WTC11 (cell line): ENCODE data around the gene ABCD3. TPM values are rescaled to one million over a fixed set of nuclear protein-coding genes. Genes with fewer than 3 reads are reported as not detected.

ENCODE experiments used
- ATAC-seq: fragments of 200-7000 bp; cut with Tn5 transposase; 2 replicates; pipeline ENCODE4 v1.10.0; 2021; ENCODE audit warnings: mild to moderate bottlenecking, moderate library complexity
- CTCF ChIA-PET: fragments of 300-600 bp; sonication (Branson Sonifier 250); formaldehyde crosslinking; loops from one replicate; lab custom pipeline; 2021; ENCODE audit warnings: antibody characterized with exemption; lab: Charles Lee
- POLR2A ChIA-PET: fragments of 350-600 bp; sonication (Branson Sonifier 250); formaldehyde crosslinking; loops from one replicate; lab custom pipeline; 2021; ENCODE audit warnings: antibody characterized with exemption; lab: Charles Lee
- DNase-seq: peaks from one replicate; pipeline ENCODE4 v3.0.0; 2021; ENCODE audit warnings: low spot score
- H3K27ac Mint-ChIP-seq: 2 replicates; pipeline ENCODE4 v1.8.0; 2021; ENCODE audit warnings: mixed read lengths
- H3K27me3 Mint-ChIP-seq: 2 replicates; pipeline ENCODE4 v1.8.0; 2021; ENCODE audit warnings: low read depth, mild to moderate bottlenecking, moderate library complexity, mixed read lengths
- H3K36me3 Mint-ChIP-seq: 2 replicates; pipeline ENCODE4 v1.8.0; 2021; ENCODE audit warnings: mixed read lengths
- H3K4me1 Mint-ChIP-seq: 2 replicates; pipeline ENCODE4 v1.8.0; 2022; ENCODE audit warnings: mixed read lengths
- H3K4me3 Mint-ChIP-seq: 2 replicates; pipeline ENCODE4 v1.8.0; 2021; ENCODE audit warnings: mild to moderate bottlenecking, moderate library complexity, mixed read lengths
- H3K9me3 Mint-ChIP-seq: 2 replicates; pipeline ENCODE4 v1.8.0; 2021; ENCODE audit warnings: mixed read lengths
- AFF4 ChIP-seq: sonication (generic); formaldehyde crosslinking; IDR thresholded peaks from 2 replicates; pipeline ENCODE4 v1.8.1; 2023; ENCODE audit warnings: mild to moderate bottlenecking, missing genetic modification reagents, borderline replicate concordance
- AR ChIP-seq: fragments of 250-450 bp; sonication (Bioruptor Pico); IDR thresholded peaks from 2 replicates; pipeline ENCODE4 v1.9.0; 2021; ENCODE audit warnings: mild to moderate bottlenecking
- CBFB ChIP-seq: sonication (generic); formaldehyde crosslinking; IDR thresholded peaks from 2 replicates; pipeline ENCODE4 v1.8.1; 2022; ENCODE audit warnings: mild to moderate bottlenecking, low read depth, missing genetic modification reagents
- FOXK1 ChIP-seq: sonication (generic); formaldehyde crosslinking; IDR thresholded peaks from 2 replicates; pipeline ENCODE4 v1.8.0; 2022; ENCODE audit warnings: mild to moderate bottlenecking, moderate library complexity, missing genetic modification reagents
- MYBL2 ChIP-seq: sonication (generic); formaldehyde crosslinking; IDR thresholded peaks from 2 replicates; pipeline ENCODE4 v1.8.1; 2023; ENCODE audit warnings: mild to moderate bottlenecking, moderate library complexity, missing genetic modification reagents
- SOX15 ChIP-seq: fragments of 250-450 bp; sonication (Bioruptor Pico); IDR thresholded peaks from 2 replicates; pipeline ENCODE4 v1.9.0; 2021; ENCODE audit warnings: mild to moderate bottlenecking
- TEAD4 ChIP-seq: sonication (generic); formaldehyde crosslinking; IDR thresholded peaks from 2 replicates; pipeline ENCODE4 v1.8.0; 2022; ENCODE audit warnings: mild to moderate bottlenecking, missing genetic modification reagents
- ZNF138 ChIP-seq: sonication (generic); formaldehyde crosslinking; conservative IDR thresholded peaks from 2 replicates; pipeline ENCODE4 v1.8.1; 2022; ENCODE audit warnings: mild to moderate bottlenecking, moderate library complexity, missing genetic modification reagents
- ZNF416 ChIP-seq: fragments of 250-450 bp; sonication (Bioruptor Pico); IDR thresholded peaks from 2 replicates; pipeline ENCODE4 v1.9.0; 2021; ENCODE audit warnings: mild to moderate bottlenecking, inconsistent platforms
- ZNF512 ChIP-seq: sonication (generic); formaldehyde crosslinking; IDR thresholded peaks from 2 replicates; pipeline ENCODE4 v1.8.1; 2022; ENCODE audit warnings: missing genetic modification reagents, borderline replicate concordance
- ZNF671 ChIP-seq: fragments of 250-450 bp; sonication (Bioruptor Pico); IDR thresholded peaks from 2 replicates; pipeline ENCODE4 v1.8.0; 2021; ENCODE audit warnings: mild to moderate bottlenecking
- ZSCAN18 ChIP-seq: fragments of 250-450 bp; sonication (Bioruptor Pico); IDR thresholded peaks from 2 replicates; pipeline ENCODE4 v2.1.2; 2022; ENCODE audit warnings: mild to moderate bottlenecking, moderate library complexity
- total RNA-seq: library from RNA; stranded (reverse); gene quantifications from 3 replicates; pipeline ENCODE4 v1.2.3, GENCODE V29; 2021
- TF ChIP-seq, protein P1 (sequence below): fragments of 200-600 bp; IDR thresholded peaks from 2 replicates; pipeline ENCODE4 v1.8.0; 2022; ENCODE audit warnings: antibody characterized with exemption
- TF ChIP-seq, protein P2 (sequence below): sonication (generic); formaldehyde crosslinking; IDR thresholded peaks from 2 replicates; pipeline ENCODE4 v1.8.0; 2022; ENCODE audit warnings: mild to moderate bottlenecking, missing genetic modification reagents

ABCD3 gene
- total RNA-seq, 1 experiment from 2014 or later = 27.2 TPM

DNA sequence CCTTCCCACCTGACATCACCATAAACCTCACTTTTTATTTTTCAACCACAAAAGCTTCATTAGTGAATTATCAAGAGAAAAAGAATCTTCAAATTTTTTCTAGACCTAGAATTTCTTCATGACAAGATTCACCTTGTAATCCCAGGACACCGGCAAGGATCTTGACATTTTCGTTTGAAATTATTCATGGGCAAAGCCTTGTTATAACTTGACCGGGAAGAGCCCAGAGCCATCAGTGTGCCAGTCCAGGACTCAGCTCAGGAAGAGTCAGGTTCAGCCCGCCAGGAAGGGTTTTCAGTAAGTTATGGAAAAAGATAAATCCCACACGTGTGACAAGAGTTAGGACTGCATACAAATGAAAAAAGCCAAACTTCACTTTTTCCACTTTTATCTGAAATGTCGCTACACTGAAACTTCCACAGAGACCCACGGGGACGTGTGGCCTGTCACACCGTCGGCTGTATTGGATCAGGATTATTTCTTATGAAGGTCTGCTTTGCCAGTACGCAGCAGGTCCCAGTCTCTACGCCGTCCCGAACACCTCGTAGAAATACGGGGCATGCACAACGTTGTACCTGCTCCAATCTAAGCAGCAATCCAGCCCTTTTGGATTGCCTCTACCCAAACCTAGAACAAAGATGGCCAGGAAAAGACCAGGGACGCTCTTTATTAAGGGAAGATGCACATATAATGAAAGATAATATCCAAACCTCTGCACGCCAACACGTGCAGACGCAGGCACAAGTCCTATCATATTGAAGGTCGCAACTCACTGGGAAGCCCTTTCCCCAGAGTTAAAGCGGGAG is 122.5 kb downstream of the ABCD3 start (continued):
- TF ChIP-seq ZNF512 (CRISPR knock-in tag) (no peak), CBFB (CRISPR knock-in tag) (no peak), ZNF416 (CRISPR knock-in tag) (no peak)
- TF ChIP-seq, protein P1, sequence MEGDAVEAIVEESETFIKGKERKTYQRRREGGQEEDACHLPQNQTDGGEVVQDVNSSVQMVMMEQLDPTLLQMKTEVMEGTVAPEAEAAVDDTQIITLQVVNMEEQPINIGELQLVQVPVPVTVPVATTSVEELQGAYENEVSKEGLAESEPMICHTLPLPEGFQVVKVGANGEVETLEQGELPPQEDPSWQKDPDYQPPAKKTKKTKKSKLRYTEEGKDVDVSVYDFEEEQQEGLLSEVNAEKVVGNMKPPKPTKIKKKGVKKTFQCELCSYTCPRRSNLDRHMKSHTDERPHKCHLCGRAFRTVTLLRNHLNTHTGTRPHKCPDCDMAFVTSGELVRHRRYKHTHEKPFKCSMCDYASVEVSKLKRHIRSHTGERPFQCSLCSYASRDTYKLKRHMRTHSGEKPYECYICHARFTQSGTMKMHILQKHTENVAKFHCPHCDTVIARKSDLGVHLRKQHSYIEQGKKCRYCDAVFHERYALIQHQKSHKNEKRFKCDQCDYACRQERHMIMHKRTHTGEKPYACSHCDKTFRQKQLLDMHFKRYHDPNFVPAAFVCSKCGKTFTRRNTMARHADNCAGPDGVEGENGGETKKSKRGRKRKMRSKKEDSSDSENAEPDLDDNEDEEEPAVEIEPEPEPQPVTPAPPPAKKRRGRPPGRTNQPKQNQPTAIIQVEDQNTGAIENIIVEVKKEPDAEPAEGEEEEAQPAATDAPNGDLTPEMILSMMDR = no peak

DNA sequence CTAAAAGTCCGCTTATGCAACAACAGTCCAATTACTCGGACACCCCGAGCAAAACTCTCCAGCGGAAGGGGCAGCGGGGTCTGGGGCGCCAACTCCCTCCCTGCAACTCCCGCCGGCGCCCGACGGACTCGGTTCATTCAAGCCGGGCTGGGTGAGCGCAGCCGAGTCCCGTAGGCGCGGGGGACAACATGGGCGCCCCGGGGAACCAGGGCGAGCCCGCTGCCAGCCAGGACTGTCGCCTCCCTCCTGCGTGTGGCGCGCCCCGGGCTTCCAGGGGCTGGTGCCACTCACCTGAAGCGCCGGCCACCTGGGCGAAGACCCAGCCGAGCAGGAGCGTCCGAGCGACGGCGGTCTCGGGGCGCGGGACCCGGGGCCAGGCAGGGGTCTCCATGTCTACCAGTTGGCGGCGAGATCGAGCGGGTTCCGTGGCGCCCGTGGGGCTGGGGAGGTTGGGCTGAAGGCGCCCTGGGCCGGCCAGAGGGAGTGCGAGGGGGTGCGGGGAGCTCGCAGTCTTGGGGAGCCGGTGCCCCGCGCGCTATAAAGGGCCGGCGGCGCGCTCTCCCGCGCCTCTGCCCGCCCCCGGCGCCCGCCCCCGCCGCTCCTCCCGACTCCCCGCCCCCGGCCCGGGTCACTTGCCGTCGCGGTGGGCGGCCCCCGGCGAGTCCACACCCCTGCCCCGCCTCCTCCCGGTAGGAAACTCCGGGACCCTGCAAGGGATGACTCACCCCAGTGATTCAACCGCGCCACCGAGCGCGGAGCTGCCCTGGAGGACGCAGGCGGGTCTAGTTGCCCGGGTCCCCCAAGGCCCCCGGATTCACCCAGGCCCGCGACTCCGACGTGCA is 123.3 kb downstream of the ABCD3 start, which contains the start of gene F3:
Gene F3 (minus strand): TSS at position 514 of the 842 bp plus-strand sequence. CDS start 123 bp downstream, at position 391.
- peak within 1 kb of the TSS; percentile 89 for H3K4me3 Mint-ChIP-seq
- H3K9me3 Mint-ChIP-seq = no peaks in the 10 kb centered on the region
- ATAC-seq (peak; percentile 88), DNase-seq (peak; percentile 88)
- H3K27ac Mint-ChIP-seq = peak within 1 kb of the TSS; percentile 69; the same call in 1 of the 2 replicates
- POLR2A ChIA-PET = interaction anchor here (1.0 to 1.6 kb wide), 4 partner anchors 57 to 278 kb away, joined by 3 read pairs; no protein-coding TSS in a partner anchor
- H3K36me3 Mint-ChIP-seq = peaks cover 7% of the 10 kb centered on the region; the same call in 1 of the 2 replicates
- peaks cover 34% of the 10 kb centered on the region for H3K27me3 Mint-ChIP-seq
- CTCF ChIA-PET = interaction anchor here (0.6 to 2.0 kb wide), 6 partner anchors 11 to 177 kb away, joined by 3 to 6 read pairs (median 4); no protein-coding TSS in a partner anchor
- peaks cover 51% of the 10 kb centered on the region for H3K4me1 Mint-ChIP-seq
- TF ChIP-seq ZNF138 (CRISPR knock-in tag) (no peak), SOX15 (CRISPR knock-in tag) (no peak), ZNF671 (CRISPR knock-in tag) (no peak), FOXK1 (CRISPR knock-in tag) (no peak), MYBL2 (CRISPR knock-in tag) (peak; percentile 62; the same call in 1 of the 2 replicates), TEAD4 (CRISPR knock-in tag) (0 out of 2 replicates have a peak, but pooled peaks have one; percentile 54), AR (CRISPR knock-in tag) (no peak), AFF4 (no peak), ZSCAN18 (CRISPR knock-in tag) (no peak)
- TF ChIP-seq, protein P2, sequence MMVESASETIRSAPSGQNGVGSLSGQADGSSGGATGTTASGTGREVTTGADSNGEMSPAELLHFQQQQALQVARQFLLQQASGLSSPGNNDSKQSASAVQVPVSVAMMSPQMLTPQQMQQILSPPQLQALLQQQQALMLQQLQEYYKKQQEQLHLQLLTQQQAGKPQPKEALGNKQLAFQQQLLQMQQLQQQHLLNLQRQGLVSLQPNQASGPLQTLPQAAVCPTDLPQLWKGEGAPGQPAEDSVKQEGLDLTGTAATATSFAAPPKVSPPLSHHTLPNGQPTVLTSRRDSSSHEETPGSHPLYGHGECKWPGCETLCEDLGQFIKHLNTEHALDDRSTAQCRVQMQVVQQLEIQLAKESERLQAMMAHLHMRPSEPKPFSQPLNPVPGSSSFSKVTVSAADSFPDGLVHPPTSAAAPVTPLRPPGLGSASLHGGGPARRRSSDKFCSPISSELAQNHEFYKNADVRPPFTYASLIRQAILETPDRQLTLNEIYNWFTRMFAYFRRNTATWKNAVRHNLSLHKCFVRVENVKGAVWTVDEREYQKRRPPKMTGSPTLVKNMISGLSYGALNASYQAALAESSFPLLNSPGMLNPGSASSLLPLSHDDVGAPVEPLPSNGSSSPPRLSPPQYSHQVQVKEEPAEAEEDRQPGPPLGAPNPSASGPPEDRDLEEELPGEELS = 0 out of 2 replicates have a peak, but pooled peaks have one; percentile 41
